ENCODE data around the gene MAN2B2.

MAN2B2 gene

DNA sequence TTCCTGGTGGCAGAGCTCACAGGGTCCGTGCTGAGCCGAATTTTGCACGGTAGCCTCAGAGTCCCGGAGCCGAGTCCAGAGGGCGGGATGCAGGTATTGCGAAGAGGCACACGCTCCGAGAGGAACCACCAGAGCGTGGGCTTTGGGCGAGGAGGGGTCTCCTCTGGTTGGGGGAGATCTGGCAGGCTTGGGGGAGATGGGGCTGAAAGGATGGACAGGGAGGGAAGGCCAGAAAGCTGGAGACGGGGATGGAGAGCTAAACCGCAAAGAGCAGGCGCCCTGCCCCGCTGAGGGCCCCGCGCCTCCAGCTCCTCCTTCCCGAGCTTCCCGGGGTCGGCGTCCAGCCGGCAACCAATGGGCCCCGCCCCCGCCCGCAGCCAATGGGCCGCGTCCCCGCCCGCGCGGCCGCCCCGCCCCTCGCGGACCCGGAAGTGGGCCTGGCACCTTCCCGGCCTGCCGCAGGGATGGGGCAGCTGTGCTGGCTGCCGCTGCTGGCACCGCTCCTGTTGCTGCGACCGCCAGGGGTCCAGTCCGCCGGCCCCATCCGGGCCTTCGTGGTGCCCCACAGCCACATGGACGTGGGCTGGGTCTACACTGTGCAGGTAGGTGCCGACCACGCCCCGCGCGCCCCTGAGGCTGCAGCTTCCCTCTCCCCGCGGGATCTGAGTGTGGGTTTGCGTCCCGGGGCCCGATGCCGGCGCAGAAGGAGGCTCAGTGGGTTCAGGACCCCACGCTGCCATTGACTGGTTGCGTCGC is at the start of gene MAN2B2:
Gene MAN2B2, plus strand, starts transcription at position 443 of the 756 bp plus-strand sequence. Its CDS starts 22 bp downstream, at position 465.
- DNase-seq, result peak; percentile 85 to 89

DNA sequence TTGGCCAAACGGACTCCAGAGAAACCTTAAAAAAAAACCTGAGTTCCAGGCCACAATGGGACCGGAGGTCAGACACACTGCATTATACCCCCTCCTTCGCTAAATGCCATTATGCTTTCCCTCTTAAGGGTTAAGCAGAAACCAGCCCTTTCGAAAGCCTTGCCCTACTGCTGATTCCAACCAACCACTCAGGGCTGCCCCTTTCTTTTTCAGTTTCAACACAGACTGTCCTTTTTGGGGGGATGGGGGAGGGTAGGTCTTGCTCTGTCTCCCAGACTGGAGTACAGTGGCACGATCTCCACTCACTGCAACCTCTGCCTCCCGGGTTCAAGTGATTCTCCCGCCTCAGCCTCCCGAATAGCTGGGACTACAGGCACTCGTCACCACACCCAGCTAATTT is 49.5 kb upstream of the MAN2B2 start:
- no peak for DNase-seq

DNA sequence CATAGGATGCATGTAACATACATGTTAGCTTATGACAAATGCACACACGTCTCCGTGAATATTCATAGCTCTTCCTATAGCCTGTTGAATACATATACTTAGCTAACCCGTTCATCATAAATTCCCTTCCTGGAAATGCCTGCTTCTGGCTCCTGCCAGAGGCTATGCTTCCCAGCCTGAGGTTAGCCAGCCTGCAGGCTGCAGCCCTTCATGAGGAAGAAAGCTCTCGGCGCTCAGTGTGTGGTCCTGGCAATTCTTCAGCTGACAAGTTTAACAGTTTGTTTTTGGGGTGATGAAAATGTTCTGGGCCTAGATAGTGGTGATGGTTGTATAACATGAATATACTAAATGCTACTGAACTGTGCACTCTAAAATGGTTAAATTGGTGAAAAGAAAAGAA is 48.8 kb upstream of the MAN2B2 start:
- DNase-seq, result no peak

DNA sequence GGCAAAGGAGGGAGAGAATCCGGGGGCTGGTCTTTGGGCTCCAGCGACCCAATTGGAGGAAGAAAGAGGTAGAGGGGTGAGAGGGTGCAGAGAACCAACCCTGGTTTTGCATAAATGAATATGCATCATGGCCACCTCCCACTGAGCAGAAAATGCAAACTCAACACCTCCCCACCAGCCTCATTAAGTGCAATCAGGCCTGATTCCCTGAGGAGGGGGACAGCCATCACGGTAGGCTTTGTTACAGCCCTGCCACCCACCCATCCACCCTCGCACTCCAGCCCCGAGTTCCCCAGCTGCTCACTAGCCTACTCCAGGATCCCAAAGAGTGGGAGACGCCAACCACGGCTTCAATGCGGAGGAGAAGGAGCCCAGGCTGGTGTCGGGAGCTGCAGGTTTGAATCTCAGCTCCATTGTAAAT is 48.3 kb upstream of the MAN2B2 start:
- no peak for DNase-seq

DNA sequence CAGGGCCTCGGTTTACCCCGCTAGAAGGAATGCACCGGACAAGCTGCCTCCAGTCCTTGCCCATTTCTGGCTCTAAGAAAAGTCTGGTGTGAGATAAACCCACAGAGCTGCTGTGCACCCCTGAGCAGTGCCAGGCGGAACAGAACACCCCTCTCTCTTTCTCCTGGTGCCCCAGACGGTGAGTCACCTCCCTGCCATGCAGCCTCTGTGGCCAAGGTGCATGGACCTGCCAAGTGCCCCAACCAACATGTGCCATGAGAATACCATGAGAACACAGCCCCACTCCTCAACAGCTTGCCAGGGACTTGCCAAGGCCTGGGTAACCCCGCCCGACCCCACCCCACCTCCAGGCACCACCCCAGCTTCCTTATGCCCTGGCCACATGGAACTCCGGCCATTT is 47.7 kb upstream of the MAN2B2 start:
- no peak for DNase-seq

- no peak for DNase-seq
These were observed 47.0 kb upstream of the MAN2B2 start for GRCh38 chr4:6527683-6528595.

DNA sequence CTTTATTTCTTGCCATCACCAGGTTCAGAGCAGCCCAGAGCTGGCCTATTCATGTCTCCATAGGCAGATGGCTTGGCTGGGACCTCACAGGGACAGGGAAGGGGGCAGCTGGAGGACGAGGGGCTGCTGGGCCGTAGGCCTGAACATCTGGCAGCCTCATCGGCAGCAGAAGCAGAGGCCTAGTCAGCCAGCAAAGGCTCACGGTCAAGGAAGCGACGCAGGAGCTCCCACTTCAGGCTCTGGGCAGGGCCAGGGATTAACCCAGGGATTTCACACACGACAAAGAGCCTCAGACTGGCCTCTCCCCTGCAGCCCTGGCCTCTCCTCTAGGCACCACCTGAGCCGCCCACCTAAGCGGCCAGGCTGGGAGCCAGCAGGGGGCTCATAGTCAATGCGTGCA is 46.0 kb upstream of the MAN2B2 start:
- DNase-seq, result no peak

DNA sequence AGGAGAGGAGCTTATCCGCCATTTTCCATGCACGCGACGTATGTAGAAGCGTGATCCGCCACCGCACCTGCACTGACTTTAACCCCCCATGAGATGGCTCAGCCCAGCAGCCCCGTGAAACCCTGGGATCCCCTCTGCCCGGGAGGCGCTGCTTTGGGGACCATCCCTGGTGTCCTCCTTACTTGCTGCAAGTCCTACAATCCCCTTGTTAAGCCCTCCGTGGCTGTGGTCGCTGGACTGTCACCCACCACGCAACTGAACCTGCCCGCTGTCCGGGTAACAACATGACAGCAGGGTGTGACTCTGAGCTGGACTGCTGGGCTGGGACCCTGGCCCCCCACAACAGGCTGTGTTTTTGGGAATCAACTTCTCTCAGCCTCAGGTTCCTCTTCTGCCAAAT is 44.7 kb upstream of the MAN2B2 start:
- no peak for DNase-seq

DNA sequence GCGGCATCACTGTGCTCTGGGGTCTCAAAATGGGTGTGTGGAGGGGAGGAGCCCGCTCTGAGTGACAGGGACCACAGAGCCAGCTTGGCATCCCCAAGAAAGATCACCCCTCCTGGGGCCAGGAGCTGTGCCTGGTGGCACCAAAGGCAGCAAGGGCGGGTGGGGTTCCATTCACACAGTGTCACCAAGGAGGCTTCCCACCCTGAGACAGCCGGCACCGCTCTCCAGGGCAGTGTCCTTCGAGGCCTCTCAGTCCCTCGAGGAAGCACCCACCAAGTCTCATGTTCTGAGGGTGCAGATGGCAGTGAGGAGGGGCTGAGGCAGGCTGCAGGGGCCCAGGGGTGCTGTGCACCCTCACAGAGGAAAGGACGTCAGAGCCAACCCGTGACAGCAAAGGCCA is 44.0 kb upstream of the MAN2B2 start:
- DNase-seq, result no peak

- DNase-seq, result no peak
These were observed 42.9 kb upstream of the MAN2B2 start for GRCh38 chr4:6532102-6532501.

GRCh38 chr4:6532658-6533057 is 42.3 kb upstream of the MAN2B2 start:
- DNase-seq, result no peak

GRCh38 chr4:6534050-6534449 is 40.9 kb upstream of the MAN2B2 start:
- DNase-seq, result no peak

DNA sequence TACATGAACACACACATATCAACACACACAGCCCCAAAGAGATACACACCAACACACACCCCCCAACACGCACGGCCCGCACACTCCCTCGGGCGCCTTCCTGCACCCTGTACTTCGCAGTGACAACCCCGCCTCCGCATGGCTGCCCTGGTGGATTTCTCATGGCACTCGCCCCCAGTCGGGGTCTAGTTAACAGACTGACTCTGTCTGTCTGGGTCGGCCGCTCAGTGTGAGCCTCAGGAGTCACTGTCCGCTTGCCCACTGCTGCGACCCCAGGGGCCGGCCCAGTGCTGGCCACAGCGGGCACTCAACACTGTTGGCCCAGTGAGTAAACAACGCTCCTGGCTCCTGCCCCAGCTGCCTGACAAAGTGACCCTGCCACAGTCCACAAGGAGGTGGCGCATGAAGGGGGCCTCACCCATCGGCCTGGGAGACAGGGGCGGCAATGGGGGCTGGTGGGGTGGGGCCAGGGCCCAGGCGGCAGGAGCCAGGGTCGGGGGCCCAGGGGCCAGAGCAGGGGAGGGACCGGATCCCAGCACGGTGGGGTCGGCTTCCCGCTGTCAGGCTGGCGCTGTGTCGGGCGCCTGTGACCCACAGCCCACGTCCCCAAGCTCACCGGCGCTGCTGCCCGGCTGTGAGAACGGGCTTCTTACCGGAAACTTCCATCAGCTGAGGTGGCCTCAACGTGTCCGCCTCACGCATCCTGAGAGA is 40.2 kb upstream of the MAN2B2 start:
- no peak for DNase-seq

- DNase-seq, result no peak
These were observed 39.7 kb upstream of the MAN2B2 start for GRCh38 chr4:6535329-6535692.

- DNase-seq, result no peak
These were observed 39.3 kb upstream of the MAN2B2 start for GRCh38 chr4:6535706-6536105.

DNA sequence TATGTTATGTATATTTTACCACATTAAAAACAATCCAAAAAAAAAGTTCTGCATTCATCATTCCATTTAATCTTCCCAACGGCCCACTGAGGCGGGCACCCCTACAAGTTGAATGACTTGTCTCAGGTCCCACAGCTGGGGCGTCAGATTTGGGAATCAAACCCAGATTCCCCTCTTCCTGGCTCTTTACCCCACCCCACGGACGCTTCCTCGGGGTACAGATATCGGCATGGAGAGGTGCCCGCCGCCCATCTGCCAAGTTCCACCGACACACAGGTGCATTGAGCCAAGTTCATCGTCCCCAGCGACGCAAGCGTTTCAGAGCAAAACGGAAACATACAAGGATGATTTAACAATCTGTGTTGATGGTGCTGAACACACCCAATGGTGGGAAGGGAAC is 36.9 kb upstream of the MAN2B2 start:
- no peak for DNase-seq

GRCh38 chr4:6538575-6538974 is 36.4 kb upstream of the MAN2B2 start:
- DNase-seq, result no peak

GRCh38 chr4:6539009-6539764 is 35.8 kb upstream of the MAN2B2 start:
- DNase-seq, result no peak

- DNase-seq, result no peak
These were observed 34.1 kb upstream of the MAN2B2 start for GRCh38 chr4:6540879-6541278.

GRCh38 chr4:6541789-6542188 is 33.2 kb upstream of the MAN2B2 start:
- DNase-seq, result no peak

DNA sequence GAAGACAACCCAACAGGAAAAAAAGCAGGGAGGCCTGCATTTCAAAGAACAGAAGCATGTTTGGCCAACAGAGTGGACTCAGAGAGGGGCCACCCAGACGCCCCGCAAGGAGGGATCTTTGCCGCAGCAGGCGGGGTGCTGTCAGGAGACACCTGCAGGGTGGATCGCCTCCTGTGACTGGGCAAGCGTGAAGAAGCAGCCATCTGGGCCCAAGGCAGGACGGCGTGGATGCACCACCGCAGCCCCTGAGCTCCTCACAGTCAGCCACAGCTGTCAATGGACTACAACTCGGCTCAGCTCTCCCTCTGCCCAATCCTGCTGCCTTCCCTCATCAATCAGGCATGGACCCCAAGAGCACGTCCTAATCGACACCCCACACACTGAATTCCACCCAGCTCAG is 32.0 kb upstream of the MAN2B2 start:
- DNase-seq, result no peak

GRCh38 chr4:6546091-6546490 is 28.9 kb upstream of the MAN2B2 start:
- DNase-seq, result no peak
